Fibroblast of upper back skin (primary cell): ENCODE data around the gene TANGO6.
A peak's percentile ranks its signal among the peaks of the same experiment; 100 is the strongest.

Experiments
- DNase-seq: peaks from one replicate; pipeline ENCODE4 v3.0.0-alpha.2; 2013

TANGO6 gene

DNA sequence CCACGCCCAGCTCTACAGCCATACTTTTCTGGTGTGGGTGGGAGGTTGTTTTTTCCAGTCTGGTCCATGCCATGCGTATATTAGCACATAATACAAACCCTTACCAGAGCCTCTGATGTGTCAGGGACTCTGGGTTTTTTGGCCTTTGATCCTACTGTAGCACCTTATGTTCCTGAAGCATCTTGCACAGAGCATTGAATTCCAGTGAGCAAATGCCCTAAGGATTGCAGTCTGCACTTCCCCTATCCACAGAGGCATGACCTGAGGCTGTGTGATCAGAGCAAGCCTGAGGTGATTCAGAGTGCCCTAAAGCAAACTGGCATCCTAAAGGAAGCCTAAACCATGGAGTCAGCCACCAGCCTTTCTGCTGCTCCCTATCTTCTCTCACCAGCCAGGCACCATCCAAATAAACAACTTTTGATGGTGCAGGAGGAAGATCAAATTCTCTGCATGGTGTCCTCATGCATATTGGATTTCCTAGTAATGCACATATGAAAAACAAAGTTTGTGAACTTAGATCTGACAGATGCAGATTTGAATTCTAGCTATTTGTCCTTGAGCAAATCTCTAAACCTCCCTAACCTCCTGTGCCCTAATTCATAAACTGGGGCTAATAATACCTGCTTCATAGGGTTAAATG, 220.9 kb downstream of the TANGO6 start:
- DNase-seq = no peak

DNA sequence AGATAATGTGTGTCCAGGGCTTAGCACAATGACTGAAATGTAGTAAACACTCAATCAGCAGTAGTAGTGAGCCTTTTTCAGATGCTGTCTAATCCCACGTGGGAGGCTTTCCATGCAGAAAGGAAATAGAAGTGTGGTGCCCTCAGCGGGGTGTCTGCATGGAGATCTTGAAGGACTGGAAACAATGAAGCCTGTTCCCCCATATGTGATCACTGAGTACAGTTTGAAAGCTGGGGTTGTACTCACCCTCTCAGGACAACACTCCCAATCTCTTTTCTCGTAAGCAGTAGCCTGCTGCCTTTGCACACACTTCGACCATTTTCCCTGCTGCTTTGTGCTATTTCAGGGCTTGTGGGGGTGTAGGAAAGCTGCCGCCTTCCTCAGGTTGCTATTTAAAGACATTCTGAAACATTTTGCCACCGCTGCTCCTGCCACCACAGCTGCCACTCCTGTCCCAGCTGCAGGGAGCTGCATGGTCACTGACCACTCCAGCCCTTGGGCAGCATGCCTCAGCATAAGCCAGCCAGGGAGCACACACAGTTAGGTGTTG, 221.5 kb downstream of the TANGO6 start:
- DNase-seq = no peak

DNA sequence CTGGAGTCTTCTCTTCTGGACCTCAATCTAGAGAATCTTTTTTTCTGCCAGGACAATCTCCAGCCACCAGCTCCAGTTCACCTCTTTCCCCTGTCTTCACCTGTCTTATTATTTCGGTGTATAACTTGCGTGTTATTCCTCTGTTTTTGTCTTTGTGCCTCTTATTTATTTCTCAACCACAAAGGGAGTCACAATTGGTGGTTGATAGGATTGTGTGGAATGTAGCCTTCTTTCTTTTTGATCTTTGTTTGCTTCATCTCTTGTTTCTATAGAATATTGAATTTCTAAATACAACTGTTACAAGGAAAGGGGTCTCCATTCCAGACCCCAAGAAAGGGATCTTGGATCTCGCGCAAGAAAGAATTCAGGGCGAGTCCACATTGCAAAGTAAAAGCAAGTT, 226.2 kb downstream of the TANGO6 start:
- DNase-seq = no peak

DNA sequence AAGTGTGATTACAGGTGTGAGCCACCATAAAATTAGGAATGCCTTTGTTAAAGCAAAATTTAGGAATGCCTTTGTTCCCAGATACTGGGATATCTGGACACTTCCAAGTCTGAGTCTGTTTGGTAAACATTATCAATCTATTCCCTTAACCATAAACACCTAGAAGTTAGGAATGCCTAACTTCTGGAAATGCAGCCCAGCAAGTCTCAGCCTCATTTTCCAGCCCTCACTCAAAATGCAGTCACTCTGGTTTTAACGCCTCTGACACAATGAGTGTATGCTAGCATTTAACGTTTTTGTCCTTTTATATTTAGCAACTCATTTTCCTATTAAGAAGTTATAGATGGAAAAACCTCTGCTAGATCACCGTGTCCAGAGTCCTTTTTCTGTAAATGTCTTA, 227.7 kb downstream of the TANGO6 start:
- DNase-seq = no peak

DNA sequence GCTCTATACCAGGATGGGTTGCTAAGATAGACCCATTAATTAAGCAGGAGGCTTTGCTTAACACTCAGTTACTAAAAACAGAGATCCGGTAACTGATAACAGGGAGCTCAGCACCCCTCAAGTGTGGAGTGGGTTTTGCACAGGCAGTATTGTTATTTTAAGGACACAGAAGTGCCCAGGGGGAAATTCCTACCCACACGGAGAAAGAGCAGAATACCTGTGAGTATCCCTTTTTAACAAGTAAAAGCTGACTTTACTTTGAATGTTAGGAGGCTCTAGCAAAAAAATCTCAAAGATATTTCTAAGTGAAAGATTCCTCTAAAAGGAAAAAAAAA, 229.3 kb downstream of the TANGO6 start:
- DNase-seq = no peak

DNA sequence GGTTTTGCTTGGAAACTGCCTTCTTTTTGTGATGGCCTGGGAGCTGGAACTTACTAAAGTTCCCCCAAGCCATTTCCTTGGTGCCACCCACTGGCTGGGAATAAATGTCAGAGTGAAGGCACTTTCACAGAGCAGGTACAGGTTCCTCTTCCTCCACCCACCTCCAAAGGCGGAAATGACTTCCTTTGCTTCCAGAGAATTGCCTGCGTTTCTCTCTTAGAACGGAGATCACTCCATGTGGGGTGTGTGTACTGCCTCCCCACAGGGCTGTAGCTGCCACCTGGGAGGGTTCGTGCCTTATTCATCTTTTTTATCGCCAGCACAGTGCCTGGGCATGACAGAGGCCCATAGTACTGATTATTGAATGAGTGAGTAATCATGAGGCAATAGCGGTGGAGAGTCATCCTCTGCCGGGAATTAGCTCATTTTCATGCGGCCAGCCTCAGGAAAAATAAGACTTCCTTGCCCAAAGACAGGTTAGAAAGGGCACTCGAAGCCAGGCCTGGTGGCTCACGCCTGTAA, 229.9 kb downstream of the TANGO6 start:
- DNase-seq = peak; percentile 75

DNA sequence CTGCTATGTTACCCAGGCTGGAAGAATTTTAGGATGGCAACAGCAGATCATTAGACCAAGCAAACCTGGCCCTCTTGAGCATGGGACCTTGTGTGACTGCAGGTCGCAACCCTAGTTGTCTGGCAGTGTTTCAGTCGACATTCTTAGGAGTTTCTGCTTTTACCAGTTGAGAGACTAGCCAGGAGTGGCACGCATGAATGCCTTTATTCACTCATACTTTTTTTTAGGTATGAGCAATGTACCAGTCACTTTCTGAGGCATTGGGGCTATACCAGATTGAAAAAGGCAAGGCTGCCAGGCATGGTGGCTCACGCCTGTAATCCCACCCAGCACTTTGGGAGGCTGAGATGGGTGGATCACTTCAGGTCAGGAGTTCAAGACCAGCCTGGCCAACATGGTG, 233.9 kb downstream of the TANGO6 start:
- DNase-seq = no peak

DNA sequence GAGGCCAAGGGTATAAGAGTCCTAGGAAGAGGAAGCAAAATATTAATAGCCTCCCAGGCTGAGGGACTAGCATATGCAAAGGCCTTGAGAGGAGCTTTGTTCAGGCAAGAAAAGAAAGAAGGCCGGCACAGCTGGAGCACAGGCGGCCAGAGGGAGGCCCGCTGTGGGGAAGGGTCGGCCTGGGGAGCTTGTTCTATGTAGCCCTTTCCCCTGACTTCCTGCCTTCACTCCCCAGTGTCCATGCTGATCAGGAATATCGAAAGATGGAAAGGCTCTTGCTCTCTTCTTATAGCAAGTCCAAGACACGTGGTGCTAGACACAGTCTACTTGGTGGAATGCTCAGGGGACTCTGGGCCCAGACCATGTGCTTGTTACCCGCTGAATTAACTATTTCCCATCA, 234.7 kb downstream of the TANGO6 start:
- no peak for DNase-seq

DNA sequence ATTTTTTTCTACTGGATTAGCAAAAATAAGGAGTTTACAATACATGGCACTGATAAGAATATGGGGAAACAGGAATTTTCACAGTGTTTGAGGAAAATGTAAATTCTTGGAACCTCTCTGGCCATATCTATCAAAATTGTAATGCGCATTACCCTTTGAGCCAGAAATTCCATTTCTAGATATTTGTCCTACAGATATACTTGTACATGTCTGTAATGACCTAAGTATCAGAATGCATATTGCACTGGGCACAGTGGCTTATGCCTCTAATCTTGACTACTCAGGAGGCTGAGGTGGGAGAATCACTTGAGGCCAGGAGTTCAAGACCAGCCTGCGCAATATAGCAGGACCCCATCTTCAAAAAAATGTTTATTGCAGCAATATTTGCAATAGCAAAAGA, 236.4 kb downstream of the TANGO6 start:
- no peak for DNase-seq

DNA sequence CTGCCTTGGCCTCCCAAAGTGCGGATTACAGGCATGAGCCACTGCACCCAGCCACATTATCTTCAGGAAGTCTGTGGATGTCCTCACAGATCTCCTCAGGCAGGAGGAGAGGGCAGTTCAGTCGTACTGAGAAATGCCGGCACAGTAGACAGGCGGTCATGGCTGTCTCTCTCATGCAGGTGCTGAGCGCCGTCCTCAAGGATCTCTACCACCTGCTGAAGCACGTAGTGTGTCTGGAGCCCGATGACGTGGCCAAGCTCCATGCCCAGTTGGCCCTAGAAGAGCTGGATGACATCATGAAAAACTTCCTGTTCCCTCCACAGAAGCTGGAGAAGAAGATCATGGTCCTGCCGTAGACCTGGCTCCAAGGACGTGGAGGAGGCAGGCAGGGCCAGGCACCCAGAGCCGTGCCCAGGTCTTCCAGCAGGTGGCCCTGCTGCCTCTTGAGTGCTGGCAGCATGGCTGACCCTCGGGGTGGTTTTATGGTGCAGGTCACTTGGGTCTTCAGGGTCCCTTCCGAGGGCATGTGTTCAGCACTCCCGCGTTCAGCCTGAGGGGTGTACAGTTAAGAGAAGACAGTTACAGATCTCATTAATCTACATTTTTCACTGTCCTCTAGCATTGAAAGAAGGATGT, 240.1 kb downstream of the TANGO6 start:
- no peak for DNase-seq

DNA sequence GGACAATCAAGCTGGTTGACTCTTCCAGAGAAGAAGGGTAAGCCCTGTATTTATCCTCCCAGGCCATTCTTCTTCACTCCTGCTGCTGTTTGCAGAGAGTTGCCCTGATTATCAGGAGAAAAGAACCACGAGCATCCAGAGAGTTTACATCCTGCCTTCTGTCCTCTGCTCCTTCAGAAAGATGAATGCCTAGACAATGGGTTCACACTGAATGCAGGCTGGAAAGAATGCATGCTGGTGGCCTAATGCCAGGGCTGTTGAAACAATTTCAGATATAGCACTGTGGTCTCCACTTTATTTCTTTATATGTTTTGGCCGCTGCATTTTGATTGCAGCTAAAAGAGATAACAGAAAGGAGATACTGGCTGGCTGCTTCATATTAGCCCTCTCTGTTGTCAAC, 241.0 kb downstream of the TANGO6 start:
- DNase-seq = peak; percentile 69

DNA sequence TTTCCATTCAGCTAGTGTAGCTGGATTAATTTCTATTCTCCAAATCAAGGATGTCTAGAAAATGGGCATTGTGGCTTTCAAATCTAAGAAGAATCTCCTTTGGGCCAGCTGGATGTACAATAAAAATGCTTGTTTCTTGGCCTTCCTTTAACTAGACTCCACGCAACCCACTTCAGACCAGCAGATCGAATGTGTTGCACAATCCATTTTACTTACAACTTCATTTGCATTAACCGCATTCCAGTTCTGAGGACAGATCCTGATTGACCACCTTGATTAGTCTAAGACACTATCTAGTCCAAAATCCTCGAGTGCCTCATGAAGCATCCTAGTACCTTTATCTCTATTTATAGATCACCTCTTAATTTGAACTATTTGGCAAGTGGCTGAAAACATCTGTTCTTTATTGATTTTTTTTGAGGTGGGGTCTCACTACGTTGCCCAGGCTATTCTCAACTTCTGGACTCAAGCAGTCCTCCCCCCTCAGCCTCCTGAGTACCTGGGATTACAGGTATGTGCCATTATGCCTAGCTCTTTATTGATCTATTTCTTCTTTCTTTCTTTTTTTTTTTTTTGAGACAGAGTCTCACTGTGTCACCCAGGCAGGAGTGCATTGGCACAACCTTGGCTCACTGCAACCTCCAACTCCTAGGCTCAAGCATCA, 241.8 kb downstream of the TANGO6 start:
- DNase-seq = no peak

DNA sequence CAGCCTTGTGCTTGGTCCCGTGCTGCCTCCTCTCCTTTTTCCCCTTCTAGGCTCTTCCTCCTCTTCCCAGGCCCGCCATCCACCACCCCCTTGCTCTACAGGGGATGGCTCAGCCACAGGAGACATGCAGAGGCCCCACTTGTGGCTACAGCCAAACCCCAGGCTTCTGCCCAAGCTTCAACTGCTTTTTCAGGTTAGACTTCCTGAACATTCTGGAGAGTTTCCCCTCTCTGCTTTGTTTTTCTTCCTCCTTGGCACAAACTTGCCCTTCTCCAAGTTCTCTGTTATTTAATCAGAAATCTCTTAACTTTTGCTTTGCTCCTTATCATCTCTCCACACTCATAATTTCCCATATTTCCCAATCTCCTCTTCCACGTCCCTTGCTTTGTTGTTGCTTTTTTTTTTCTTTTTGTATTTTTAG, 243.8 kb downstream of the TANGO6 start:
- no peak for DNase-seq

DNA sequence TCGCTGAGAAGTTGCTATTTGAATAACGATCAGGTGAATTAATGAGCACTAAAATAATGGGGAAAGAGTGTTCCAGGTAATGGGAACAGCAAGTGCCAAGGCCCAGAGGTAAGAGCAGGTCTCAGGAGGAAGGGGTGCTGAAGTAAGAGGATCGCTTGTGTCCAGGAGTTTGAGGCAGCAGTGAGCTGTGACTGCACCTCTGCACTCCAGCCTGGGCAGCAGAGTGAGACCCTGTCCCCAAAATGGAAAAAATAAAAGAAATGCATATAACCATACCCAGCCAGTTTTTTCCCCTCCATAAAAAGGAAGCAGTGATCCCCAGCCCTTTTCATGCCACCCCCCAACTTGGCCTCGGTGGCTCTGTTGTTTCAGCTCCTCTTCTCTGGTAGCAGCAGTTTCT, 245.4 kb downstream of the TANGO6 start:
- DNase-seq = no peak

DNA sequence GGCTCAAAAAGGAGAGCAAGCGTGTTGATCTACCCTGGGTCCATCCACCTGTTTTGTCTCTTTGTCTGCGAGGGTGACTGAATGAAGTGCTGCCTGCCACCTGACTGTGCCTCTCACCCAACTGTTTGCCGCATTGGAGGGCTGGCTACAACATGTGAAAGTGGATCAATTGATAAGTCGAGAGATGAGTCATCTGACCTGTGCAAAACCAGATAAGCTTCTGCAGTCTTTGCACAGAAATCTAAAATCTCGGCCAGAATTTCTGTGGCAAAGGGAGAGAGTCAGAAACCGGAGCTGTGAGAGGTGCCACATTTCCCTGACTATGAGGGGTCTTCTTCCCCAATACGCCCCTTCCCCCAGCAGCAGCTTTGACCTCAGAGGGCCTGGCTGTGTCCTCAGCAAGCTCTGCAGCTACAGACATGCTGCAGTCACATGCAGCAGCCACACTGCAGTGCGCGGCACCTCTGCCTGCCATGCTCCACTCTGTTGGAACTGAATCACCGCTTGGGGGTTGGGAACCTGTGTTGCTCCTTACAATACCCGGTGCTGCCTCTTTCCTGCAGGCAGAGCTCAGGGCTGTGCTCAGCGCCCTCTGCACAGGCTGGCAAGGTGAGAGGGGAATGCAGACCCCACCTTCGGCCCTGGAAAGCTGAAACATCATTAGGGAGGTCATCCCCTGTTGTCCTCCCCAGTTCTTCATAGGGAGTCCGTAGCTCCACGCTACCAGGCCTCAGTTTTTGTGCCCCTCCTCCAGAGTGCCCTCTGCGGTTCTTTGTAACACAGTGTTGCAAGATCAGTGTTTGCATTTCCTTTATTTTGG, 246.0 kb downstream of the TANGO6 start:
- peak; percentile 38 for DNase-seq

DNA sequence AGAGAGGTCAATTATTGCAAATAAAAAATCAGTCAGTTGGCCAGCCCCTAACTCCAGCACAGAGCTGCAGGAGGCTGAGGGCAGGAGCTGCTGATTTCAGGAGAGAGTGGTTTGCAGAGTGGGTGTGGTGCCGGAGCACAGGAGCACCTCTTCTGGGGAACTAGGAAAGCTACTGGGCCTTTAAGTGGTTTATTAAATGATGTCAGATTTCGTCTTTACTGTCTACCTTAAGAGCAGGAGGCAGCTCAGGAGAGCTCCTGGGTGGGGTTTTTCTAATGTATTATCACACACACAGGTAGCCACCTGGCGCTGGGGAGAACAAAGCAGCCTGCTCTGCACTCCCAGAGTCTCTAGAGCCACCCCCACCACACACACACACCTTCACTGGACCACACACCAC, 250.6 kb downstream of the TANGO6 start:
- no peak for DNase-seq

DNA sequence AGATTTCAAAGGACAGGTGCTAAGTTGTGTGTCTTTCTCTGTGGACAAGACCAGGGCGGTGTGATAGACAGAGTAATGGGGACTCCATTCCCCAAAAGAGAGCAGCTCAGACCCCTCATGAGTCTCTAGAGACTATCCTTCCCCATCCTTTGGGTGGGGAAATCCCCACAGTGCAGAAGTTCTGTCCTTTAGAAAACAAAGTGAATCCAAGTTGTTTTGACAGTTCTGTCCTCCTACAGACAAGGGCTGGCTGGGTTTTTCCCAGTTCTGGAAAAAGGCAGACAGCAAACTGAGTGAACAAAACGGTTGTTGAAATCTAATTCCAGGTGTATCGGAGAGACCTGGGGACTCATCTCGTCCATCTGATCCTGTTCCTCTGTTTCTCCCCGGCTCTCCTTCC, 251.2 kb downstream of the TANGO6 start:
- no peak for DNase-seq

DNA sequence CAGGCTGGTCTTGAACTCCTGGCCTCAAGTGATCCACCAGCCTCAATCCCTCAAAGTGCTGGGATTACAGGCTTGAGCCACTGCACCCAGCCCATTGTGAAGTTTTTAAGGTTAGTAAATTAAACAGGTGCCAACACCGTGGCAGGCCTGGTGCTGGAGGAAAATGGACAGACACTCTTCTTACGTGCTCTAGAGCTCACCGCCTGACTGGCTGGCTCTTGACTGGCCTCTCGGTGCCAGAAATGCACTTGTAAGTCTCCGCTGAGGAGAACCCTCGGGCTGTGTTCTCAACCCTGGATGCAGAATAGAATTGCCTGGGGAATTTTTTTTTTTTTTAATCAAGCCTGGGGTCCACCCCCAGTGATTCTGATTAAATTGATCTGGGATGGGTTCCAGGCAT, 251.9 kb downstream of the TANGO6 start:
- DNase-seq = no peak

DNA sequence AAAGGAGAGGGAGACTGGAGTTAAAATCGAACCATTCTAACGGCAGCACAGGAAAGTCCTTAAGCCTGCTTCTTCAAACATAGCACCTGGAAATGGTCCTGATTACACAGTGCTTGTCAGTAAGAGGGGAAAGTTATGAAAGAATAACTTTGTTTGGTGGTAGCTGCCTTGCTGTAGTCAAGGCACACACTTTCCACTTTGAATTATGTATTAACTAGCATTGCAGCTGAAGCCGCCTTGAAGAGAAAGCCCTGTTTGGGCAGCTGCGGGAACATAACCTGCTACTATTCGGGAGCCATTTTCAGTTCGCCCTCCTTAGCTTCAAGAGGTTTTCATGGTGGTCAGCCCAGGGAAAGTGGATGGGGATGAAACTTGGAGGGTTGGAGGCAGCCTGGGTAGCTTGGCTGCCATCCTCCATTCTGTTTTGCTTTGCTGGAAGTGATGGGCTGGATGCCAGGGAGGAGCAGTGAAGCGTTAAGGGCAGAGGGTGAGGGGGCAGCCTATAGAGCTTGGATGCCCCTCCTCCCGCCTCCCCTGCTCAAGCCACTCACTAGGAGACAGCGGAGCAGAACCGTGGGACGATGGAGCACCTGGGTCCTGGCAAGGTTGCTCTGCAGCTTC, 256.9 kb downstream of the TANGO6 start:
- DNase-seq = no peak

DNA sequence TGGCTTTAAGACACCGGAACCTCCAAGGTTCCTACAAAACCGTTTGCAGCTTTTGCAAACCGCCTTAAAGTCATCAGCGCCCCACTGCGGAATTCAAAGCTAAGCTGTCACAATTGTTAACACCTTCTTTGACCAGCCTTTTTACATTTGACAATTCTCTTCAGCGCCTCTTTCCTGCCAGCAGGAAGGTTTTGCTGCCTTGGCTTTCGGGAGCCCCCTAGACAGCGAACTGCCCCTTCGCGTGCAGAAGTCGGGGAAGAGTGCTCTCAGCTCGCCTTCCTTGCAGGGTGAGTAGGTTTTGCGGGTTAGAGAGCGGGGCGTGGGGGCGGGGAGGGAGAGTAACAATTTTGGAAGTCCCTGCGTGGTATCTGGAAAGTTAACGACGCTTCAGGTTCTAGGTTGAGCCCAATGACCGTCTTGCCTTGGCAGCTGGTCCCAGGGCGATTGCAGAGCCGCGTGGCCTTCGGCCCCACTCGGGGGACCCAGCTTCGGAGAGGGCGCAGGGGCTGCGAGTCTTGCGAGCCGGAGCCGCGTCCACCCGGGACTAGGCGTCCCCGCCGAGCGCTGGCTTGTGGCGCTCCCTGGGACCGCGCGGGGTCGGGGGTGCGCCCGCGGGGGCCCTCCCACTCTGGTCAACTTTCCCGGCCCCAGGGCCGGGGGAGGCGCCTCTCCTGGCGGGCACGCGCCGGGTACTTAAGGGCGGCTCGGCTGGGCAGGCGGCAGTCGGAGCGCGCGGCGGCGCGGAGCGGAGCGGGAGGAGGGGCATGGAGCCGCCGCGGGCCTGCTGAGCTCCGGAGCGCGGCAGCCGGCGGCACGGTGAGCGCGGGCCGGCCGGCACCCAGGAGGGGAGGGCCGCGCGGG, 262.4 kb downstream of the TANGO6 start, which contains the start of gene HAS3:
Gene HAS3 (plus strand): TSS at position 153 of the 861 bp plus-strand sequence. CDS start 3,743 bp downstream, outside the sequence.
- DNase-seq = peak; percentile 58

DNA sequence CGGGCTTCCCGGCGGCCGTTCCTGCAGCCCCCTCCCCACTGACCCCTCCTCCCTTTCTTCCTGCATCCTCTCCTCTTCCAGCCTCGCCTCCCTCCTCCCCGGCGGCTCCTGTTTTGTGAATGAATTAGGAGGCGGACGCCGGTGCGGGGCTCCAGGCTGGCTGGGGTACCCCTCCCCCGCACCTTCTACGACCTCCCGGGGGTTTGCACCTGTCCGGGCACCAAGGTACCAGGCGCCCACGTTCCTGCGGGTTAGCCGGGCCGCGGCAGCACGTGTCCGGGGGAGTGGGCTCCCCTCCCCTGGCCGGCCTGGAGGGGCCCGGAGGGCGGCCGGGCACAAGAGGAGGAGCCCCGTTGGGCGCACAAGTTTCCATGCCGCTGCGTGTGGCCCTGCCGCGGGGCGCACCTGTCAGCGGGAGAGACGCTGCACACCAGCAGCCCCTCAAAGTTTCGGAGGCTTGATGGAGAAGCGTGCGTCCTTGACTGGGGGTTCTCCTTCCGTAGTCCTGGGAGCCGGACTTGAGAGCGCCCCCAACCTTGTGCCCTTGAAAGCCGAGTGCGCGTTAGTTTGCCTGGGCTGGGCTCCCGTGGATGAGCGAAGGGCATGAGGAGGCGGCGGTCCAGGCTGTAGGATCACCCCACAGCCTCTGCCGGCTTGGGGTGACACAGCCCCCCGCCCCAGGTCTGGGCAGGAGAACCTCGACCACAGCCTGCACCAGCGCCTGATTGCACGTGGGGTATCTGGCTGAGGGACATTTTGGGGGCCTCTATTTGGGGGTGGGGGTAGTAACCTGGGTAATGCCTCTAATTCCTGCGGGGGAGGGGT, 263.4 kb downstream of the TANGO6 start:
- no peak for DNase-seq
